T-helper 2 cell treated with Interferon-gamma antibody and Interleukin-4, amounts not matched to agents 100 ng/mL and 5 ng/mL, for 36 hours (primary cell): ENCODE data around the gene P2RX6. TPM values are rescaled to one million over a fixed set of nuclear protein-coding genes. Genes with fewer than 3 reads are reported as not detected.

Experiments
- intact Hi-C: fragments of 100-400 bp; cut with micrococcal nuclease; formaldehyde crosslinking; loops from one replicate; pipeline ENCODE4 v1.15.1; 2023
- total RNA-seq: library from RNA; stranded (reverse); gene quantifications from 2 replicates; pipeline ENCODE4 v1.2.3, GENCODE V29; 2022

P2RX6 gene
- total RNA-seq, 1 donor from 2014 or later: 0.57 TPM

DNA sequence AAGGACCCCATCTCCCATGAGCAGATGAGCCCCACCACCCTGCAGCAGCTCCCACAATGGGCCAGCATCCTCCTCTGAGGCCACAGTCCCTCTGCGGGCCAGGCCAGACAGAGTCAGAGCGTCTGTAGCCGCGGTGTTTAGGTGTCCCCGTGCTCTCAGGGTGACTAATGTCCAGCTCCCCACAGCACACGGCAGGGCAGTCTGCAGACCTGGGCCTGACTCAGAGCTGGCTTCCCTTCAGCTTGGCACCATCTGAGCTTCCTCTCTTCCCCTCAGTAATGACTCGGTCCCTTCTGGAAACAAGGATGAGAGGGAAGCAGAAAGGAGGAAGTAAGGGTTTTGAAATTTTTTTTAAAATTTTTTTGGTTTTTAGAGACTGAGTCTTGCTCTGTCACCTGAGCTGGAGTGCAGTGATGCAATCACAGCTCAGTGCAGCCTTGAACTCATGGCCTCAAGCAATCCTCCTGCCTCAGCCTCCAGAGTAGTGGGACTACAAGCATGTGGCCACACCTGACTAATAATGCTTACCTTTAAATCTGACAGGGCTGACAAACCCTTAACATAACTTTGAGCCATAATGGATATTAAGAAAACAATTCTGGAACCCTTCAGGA lies 59.2 kb downstream of the P2RX6 start:
- intact Hi-C loops: no loop called here

DNA sequence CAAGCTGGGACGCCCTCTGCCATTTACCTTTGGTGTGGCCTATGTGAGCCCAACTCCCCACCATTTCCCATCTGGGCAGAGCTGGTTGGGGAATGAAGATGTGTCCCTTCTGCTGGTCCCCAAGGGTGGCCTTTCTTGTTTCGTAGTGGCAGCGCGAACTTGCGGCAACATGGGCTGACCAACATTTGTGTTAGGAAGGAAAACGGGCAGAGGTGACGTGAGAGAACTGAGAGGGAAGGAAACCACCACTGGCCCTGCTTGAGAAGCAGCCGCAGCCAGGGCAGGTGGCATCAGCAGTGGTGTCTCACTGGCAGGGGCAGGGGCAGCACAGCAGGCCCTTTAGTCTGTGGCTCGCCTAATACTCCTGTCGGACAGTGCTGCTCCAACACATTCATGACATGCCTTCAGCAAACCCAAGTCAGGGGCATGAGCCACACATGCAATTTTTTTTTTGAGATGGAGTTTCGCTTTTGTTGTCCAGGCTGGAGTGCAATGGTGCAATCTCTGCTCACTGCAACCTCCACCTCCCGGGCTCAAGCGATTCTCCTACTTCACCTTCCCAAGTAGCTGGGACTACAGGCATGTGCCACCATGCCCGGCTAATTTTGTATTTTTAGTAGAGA lies 60.7 kb downstream of the P2RX6 start:
- intact Hi-C loops: no loop called here

DNA sequence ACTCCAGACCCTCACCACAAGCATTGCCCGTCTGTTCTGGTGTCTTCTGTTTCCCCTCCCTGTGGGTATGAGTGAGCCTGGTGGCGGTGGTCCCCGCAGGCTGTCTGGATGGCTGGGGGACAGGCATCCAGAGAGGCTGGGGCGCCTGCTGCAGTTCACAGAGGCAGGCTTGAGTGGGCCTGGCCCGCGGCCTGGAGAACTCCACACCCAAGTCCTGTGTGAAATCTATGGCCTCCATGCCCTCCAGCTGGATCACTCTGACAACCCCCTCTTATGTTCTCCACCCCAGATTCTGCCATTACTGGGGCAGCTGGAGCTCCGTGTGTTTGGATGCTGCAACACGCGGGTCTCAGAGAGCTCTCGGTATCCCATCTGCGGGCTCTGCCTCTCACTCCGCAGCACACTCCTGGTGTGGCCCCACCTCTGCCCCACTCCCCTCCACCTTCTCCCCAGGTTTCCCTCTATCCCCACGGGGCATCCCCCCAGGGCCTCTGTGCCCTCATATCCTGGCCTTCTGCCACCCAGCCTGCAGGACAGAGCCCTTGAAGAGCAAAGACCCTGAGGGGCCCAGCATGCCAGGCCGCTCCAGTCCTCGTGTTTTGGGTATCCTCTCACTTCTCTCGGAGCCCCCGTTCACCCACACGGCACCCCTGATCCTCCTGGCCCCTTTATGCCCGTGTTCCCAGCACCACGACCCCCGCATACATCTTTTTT lies 62.1 kb downstream of the P2RX6 start:
- intact Hi-C loops: no loop called here

Other genes starting within 250 kb of the P2RX6 start
- not detected in 2 replicates for gene SERPIND1, start 241.1 kb upstream of the P2RX6 start, total RNA-seq
- gene PI4KA, start 156.4 kb upstream of the P2RX6 start, total RNA-seq: 115 and 119 TPM in 2 replicates
- 30.4 and 37.6 TPM in 2 replicates for gene SNAP29, start 156.2 kb upstream of the P2RX6 start, total RNA-seq
- 73.7 and 74.8 TPM in 2 replicates for gene CRKL, start 97.8 kb upstream of the P2RX6 start, total RNA-seq
- gene AIFM3, start 47.9 kb upstream of the P2RX6 start, total RNA-seq: 0.36 and 0.41 TPM in 2 replicates
- 67.1 and 68.4 TPM in 2 replicates for gene LZTR1, start 32.9 kb upstream of the P2RX6 start, total RNA-seq
- 30.9 and 31.8 TPM in 2 replicates for gene THAP7, start 13.0 kb upstream of the P2RX6 start, total RNA-seq
- not detected in 2 replicates for gene SLC7A4, start 17.4 kb downstream of the P2RX6 start, total RNA-seq
- gene LRRC74B, start 30.8 kb downstream of the P2RX6 start, total RNA-seq: not detected in 2 replicates